Mesenchymal stem cell (in vitro differentiated cells and primary cell): ENCODE data around the gene TAF11L11.
"Not testable (repeated sequence)": the region's sequence is repeated elsewhere in the genome, so short reads cannot be mapped to it uniquely, and the experiment has no call there.

Experiments used
- DNase-seq: peaks from one replicate; pipeline ENCODE4 v3.0.0-alpha.2; 2013
- H2AFZ ChIP-seq: one replicate; pipeline ENCODE4 v1.6.1; 2013; ENCODE audit warnings: low read depth, mild to moderate bottlenecking, control low read depth, inconsistent platforms, low read length, moderate library complexity
- H2AK5ac ChIP-seq: 2 replicates; pipeline ENCODE4 v1.6.1; 2013; ENCODE audit warnings: low read length, moderate library complexity, mild to moderate bottlenecking, inconsistent platforms; ENCODE audit not compliant: severe bottlenecking
- H2BK120ac ChIP-seq: one replicate; pipeline ENCODE4 v1.6.1; 2013; ENCODE audit warnings: low read depth, mild to moderate bottlenecking, inconsistent platforms, low read length, moderate library complexity
- H2BK12ac ChIP-seq, 2 experiments: one replicate each; pipeline ENCODE4 v1.6.1; 2013; ENCODE audit warnings: inconsistent platforms in 2 of 2, low read length in 2 of 2, mild to moderate bottlenecking in 2 of 2, moderate library complexity in 2 of 2, control low read depth in 1 of 2
- H2BK15ac ChIP-seq: one replicate; pipeline ENCODE4 v1.6.1; 2013; ENCODE audit warnings: mild to moderate bottlenecking, low read depth, inconsistent platforms; ENCODE audit not compliant: poor library complexity, severe bottlenecking
- H2BK5ac ChIP-seq: 2 replicates; pipeline ENCODE4 v1.6.1; 2013; ENCODE audit warnings: low read depth, mild to moderate bottlenecking, low read length, control low read depth, inconsistent platforms; ENCODE audit not compliant: poor library complexity, severe bottlenecking
- H3K14ac ChIP-seq, 2 experiments: one replicate each; pipeline ENCODE4 v1.6.1; 2013; ENCODE audit warnings: inconsistent platforms in 2 of 2, low read length in 2 of 2, control low read depth in 1 of 2, mild to moderate bottlenecking in 1 of 2, moderate library complexity in 1 of 2
- H3K18ac ChIP-seq, 2 experiments: one replicate each; pipeline ENCODE4 v1.6.1; 2013; ENCODE audit warnings: inconsistent platforms in 2 of 2, low read length in 2 of 2, control low read depth in 1 of 2, low read depth in 1 of 2, mild to moderate bottlenecking in 1 of 2
- H3K23ac ChIP-seq, 2 experiments: one replicate each; pipeline ENCODE4 v1.6.1; 2013; ENCODE audit warnings: inconsistent platforms in 2 of 2, low read length in 2 of 2, mild to moderate bottlenecking in 2 of 2, moderate library complexity in 2 of 2, control low read depth in 1 of 2
- H3K27ac ChIP-seq: 2 replicates; pipeline ENCODE4 v1.5.1; 2013; ENCODE audit warnings: mild to moderate bottlenecking, moderate library complexity, low read length, control low read depth, inconsistent platforms; ENCODE audit not compliant: poor library complexity, severe bottlenecking
- H3K27me3 ChIP-seq, 2 experiments: 2 replicates each; pipeline versions ENCODE4 v1.6.1 to v1.7.0; 2013; ENCODE audit warnings: low read length in 2 of 2, mild to moderate bottlenecking in 2 of 2, moderate library complexity in 2 of 2, control low read depth in 1 of 2, inconsistent platforms in 1 of 2; ENCODE audit not compliant: control insufficient read depth in 1 of 2, insufficient read depth in 1 of 2
- H3K36me3 ChIP-seq, 2 experiments: 2 replicates each; pipeline versions ENCODE4 v1.6.1 to v1.7.0; 2013; ENCODE audit warnings: low read length in 2 of 2, control low read depth in 1 of 2, inconsistent platforms in 1 of 2, low read depth in 1 of 2, mild to moderate bottlenecking in 1 of 2; ENCODE audit not compliant: insufficient read depth in 2 of 2, control insufficient read depth in 1 of 2
- H3K4ac ChIP-seq, 2 experiments: one replicate each; pipeline ENCODE4 v1.6.1; 2013; ENCODE audit warnings: inconsistent platforms in 2 of 2, low read length in 2 of 2, mild to moderate bottlenecking in 2 of 2, moderate library complexity in 2 of 2, control low read depth in 1 of 2, low read depth in 1 of 2
- H3K4me1 ChIP-seq: 2 replicates; pipeline ENCODE4 v1.6.1; 2013; ENCODE audit warnings: low read depth, low read length, control low read depth; ENCODE audit not compliant: control insufficient read depth, insufficient read depth
- H3K4me2 ChIP-seq: 2 replicates; pipeline ENCODE4 v1.6.1; 2013; ENCODE audit warnings: low read length, mild to moderate bottlenecking, inconsistent platforms; ENCODE audit not compliant: poor library complexity, severe bottlenecking
- H3K4me3 ChIP-seq, 2 experiments: 2 replicates each; pipeline versions ENCODE4 v1.5.1 to v1.7.0; 2013; ENCODE audit warnings: low read length in 2 of 2, mild to moderate bottlenecking in 2 of 2, control low read depth in 1 of 2, low read depth in 1 of 2; ENCODE audit not compliant: insufficient read depth in 1 of 2
- H3K79me1 ChIP-seq: replicated peaks from 2 replicates; pipeline ENCODE4 v1.6.1; 2013; ENCODE audit warnings: mild to moderate bottlenecking, control low read depth, low read length, inconsistent platforms; ENCODE audit not compliant: poor library complexity, severe bottlenecking
- H3K9ac ChIP-seq: 2 replicates; pipeline ENCODE4 v1.7.0; 2013; ENCODE audit warnings: mild to moderate bottlenecking, low read length, moderate library complexity
- H3K9me3 ChIP-seq: 2 replicates; pipeline ENCODE4 v1.7.0; 2013; ENCODE audit warnings: mild to moderate bottlenecking, low read length; ENCODE audit not compliant: control insufficient read depth
- H4K8ac ChIP-seq: one replicate; pipeline ENCODE4 v1.6.1; 2013; ENCODE audit warnings: inconsistent platforms, mild to moderate bottlenecking, low read length, moderate library complexity
- H4K91ac ChIP-seq: one replicate; pipeline ENCODE4 v1.6.1; 2013; ENCODE audit warnings: mild to moderate bottlenecking, low read length, inconsistent platforms
- WGBS: methylation state at CpG from one replicate; pipeline ENCODE4 v1.1.7; 2013; ENCODE audit warnings: mixed read lengths; 5-methylcytosine and 5-hydroxymethylcytosine counted together

TAF11L11 gene

DNA sequence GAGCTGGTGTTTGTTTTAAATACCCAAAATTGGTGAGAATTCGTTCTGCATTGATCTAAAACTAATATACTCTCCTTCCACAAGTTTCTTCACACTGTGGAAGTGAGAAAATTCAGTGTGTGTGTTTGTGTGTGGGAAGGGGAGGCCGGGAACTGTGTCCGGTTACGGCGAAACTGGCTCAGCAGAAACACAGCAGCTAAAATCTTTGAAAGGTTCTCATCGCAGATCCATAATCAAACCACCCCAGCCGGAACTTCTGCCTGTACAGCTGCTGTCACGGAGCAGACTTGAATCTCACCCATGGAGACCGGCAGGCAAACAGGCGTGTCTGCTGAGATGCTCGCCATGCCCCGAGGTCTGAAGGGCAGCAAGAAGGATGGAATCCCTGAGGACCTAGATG is 27.8 kb downstream of the TAF11L11 start, which contains the start of gene TAF11L13:
TSS of gene TAF11L13 (plus strand) at position 301 of the 400 bp plus-strand sequence.
- H2AK5ac ChIP-seq, H3K9me3 ChIP-seq, H3K27me3 ChIP-seq, H3K14ac ChIP-seq, H3K18ac ChIP-seq, H4K91ac ChIP-seq, H3K27ac ChIP-seq, H3K4me2 ChIP-seq, H3K23ac ChIP-seq, H3K4ac ChIP-seq, H3K4me1 ChIP-seq, H3K79me1 ChIP-seq, H2BK5ac ChIP-seq, H3K9ac ChIP-seq, H2BK120ac ChIP-seq, H4K8ac ChIP-seq, H2BK15ac ChIP-seq, H2BK12ac ChIP-seq, H3K36me3 ChIP-seq, H3K4me3 ChIP-seq, H2AFZ ChIP-seq, DNase-seq: not testable (repeated sequence)
- WGBS = no CpG with 5 or more reads among the region's 12 CpGs

DNA sequence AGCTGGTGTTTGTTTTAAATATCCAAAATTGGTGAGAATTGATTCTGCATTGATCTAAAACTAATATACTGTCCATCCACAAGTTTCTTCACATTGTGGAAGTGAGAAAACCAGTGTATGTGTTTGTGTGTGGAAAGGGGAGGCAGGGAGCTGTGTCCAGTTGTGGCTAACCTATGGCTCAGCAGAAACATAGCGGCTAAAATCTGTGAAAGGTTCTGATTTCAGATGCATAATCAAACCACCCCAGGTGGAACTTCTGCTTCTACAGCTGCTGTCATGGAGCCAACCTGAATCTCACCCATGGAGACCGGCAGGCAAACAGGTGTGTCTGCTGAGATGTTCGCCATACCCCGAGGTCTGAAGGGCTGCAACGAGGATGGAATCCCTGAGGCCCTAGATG is 30.2 kb downstream of the TAF11L11 start, which contains the start of gene TAF11L14:
TSS of gene TAF11L14 (plus strand) at position 301 of the 400 bp plus-strand sequence.
- Histone ChIP-seq H3K18ac (no peak within 1 kb of the TSS), H2AK5ac (no peak within 1 kb of the TSS), H3K36me3 (no peaks in the 10 kb centered on the region), H3K27me3 (no peaks in the 10 kb centered on the region), H4K8ac (no peak within 1 kb of the TSS), H3K27ac (no peak within 1 kb of the TSS), H2BK120ac (no peak within 1 kb of the TSS), H3K9me3 (no peaks in the 10 kb centered on the region), H2BK5ac (no peak within 1 kb of the TSS), H2AFZ (no peak within 1 kb of the TSS), H4K91ac (no peak within 1 kb of the TSS), H3K9ac (no peak within 1 kb of the TSS), H3K4me1 (no peaks in the 10 kb centered on the region), H3K14ac (no peak within 1 kb of the TSS), H2BK15ac (no peak within 1 kb of the TSS), H3K23ac (no peak within 1 kb of the TSS), H2BK12ac (no peak within 1 kb of the TSS), H3K4ac (no peak within 1 kb of the TSS), H3K4me2 (no peak within 1 kb of the TSS), H3K79me1 (no peaks in the 10 kb centered on the region), H3K4me3 (no peak within 1 kb of the TSS)
- WGBS = 83% methylated on average over 5 of the region's 5 CpGs
- DNase-seq = no peak

DNA sequence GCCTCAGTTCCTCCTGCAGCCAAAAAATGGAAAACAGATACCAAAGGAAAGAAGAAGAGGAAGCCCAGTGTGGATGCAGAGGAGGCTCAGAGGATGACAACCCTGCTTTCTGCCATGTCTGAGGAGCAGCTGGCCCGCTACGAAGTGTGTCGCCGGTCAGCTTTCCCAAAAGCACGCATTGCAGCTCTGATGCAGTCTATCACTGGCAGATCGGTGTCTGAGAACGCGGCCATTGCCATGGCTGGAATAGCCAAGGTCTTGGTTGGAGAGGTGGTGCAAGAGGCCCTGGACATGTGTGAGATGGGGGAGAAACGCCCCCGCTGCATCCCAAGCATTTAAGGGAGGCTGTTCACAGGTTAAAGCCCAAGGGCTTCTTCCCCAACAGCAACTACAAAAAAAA is 45.2 kb downstream of the TAF11L11 start:
- H2AK5ac ChIP-seq, H3K27me3 ChIP-seq, H2AFZ ChIP-seq, H3K4me3 ChIP-seq, H2BK12ac ChIP-seq, H3K36me3 ChIP-seq, H3K4me1 ChIP-seq, H3K9me3 ChIP-seq, H4K8ac ChIP-seq, H4K91ac ChIP-seq, H3K4me2 ChIP-seq, H3K23ac ChIP-seq, H3K79me1 ChIP-seq, H2BK120ac ChIP-seq, H3K18ac ChIP-seq, H3K4ac ChIP-seq, DNase-seq, H2BK15ac ChIP-seq, H3K27ac ChIP-seq, H2BK5ac ChIP-seq, H3K14ac ChIP-seq, H3K9ac ChIP-seq: not testable (repeated sequence)
- WGBS = 93% methylated on average over 8 of the region's 10 CpGs

DNA sequence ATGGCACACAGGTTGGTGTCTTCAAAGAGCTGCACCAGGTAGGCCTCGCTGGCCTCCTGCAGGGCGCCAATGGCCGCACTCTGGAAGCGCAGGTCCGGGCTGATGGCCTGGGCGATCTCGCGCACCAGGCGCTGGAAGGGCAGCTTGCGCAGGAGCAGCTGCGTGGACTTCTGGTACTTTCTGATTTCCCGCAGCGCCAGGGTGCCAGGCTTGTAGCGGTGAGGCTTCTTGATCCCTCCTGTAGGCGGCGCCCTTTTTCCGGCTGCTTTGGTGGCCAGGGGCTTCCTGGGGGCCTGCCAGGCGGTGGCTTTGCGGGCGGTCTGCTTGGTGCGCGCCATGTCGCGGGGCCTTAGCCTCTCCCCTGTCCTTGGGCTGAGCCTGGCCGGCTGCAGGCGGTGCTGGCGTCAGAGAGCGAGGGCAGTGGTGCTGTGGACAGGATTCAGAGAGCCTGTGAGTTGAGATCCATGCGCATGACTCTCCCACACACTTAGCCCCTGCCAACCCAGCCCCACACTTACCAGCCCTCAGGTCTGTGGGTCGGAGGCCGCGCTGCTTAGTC is 51.3 kb downstream of the TAF11L11 start:
- not testable (repeated sequence) for H3K9me3 ChIP-seq, H2AFZ ChIP-seq, H3K36me3 ChIP-seq, DNase-seq, H2AK5ac ChIP-seq, H3K4me1 ChIP-seq, H3K9ac ChIP-seq, H3K4ac ChIP-seq, H2BK120ac ChIP-seq, H3K27ac ChIP-seq, H3K18ac ChIP-seq, H2BK15ac ChIP-seq, H3K23ac ChIP-seq, H3K27me3 ChIP-seq, H3K79me1 ChIP-seq, H2BK12ac ChIP-seq, H2BK5ac ChIP-seq, H4K91ac ChIP-seq, H3K4me3 ChIP-seq, H3K14ac ChIP-seq, H4K8ac ChIP-seq, H3K4me2 ChIP-seq
- WGBS = 90% methylated on average over 29 of the region's 32 CpGs
